Measurements from ENCODE around the gene ZNF282.

ZNF282 gene

GRCh38 chr7:149166630-149167352 lies 28.6 kb upstream of the ZNF282 start:
- DNase-seq, result no peak
- Histone ChIP-seq H3K9me3 (no peaks in the 10 kb centered on the region), H3K36me3 (peaks cover 68 to 100% (median 72%) of the 10 kb centered on the region in 3 donors), H3K27ac (no peak overlapping the region), H3K4me1 (no peaks in the 10 kb centered on the region), H3K27me3 (no peaks in the 10 kb centered on the region), H3K4me3 (no peak overlapping the region)
- TF ChIP-seq, protein P1, sequence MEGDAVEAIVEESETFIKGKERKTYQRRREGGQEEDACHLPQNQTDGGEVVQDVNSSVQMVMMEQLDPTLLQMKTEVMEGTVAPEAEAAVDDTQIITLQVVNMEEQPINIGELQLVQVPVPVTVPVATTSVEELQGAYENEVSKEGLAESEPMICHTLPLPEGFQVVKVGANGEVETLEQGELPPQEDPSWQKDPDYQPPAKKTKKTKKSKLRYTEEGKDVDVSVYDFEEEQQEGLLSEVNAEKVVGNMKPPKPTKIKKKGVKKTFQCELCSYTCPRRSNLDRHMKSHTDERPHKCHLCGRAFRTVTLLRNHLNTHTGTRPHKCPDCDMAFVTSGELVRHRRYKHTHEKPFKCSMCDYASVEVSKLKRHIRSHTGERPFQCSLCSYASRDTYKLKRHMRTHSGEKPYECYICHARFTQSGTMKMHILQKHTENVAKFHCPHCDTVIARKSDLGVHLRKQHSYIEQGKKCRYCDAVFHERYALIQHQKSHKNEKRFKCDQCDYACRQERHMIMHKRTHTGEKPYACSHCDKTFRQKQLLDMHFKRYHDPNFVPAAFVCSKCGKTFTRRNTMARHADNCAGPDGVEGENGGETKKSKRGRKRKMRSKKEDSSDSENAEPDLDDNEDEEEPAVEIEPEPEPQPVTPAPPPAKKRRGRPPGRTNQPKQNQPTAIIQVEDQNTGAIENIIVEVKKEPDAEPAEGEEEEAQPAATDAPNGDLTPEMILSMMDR (IDR thresholded peaks at IDR 0.05), result no peak
- intact Hi-C loops (cut with DNase I; ENCODE audit: low total_unique reads), result no loop called here

DNA sequence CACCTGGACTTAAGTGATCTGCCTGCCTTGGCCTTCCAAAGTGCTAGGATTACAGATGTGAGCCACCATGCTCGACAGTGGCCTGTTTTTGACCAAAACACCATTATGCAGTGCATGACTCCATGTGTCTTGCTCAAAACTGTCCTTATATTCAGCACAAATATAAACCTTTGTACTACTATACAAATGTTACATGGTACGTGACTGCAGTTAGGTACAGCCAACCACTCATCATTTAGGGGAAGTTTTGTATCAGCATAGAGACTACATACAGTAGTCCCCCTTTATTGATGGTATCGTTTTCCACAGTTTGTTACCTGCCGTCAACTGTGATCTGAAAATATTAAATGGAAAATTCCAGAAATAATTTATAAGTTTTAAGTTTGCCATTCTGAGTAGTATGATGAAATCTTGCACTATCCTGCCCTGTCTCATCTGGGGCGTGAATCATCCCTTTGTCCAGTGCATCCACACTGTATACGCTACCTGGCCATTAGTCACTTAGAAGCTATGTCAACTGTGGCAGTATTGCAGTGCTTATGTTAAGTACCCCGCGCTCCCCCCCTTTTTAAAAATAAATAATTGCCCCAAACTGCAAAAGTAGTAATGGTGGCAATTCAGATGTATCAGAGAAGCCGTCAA lies 23.3 kb upstream of the ZNF282 start:
- no peaks in the 10 kb centered on the region for H3K27me3 ChIP-seq
- H3K9me3 ChIP-seq, result no peaks in the 10 kb centered on the region
- intact Hi-C loops (cut with DNase I; ENCODE audit: low total_unique reads), result no loop called here
- no peak overlapping the region for H3K27ac ChIP-seq
- DNase-seq, result no peak
- H3K4me1 ChIP-seq, result no peaks in the 10 kb centered on the region
- peaks cover 48 to 95% (median 66%) of the 10 kb centered on the region in 3 donors for H3K36me3 ChIP-seq
- no peak overlapping the region for H3K4me3 ChIP-seq
- TF ChIP-seq, protein P1 (IDR thresholded peaks at IDR 0.05), result no peak

DNA sequence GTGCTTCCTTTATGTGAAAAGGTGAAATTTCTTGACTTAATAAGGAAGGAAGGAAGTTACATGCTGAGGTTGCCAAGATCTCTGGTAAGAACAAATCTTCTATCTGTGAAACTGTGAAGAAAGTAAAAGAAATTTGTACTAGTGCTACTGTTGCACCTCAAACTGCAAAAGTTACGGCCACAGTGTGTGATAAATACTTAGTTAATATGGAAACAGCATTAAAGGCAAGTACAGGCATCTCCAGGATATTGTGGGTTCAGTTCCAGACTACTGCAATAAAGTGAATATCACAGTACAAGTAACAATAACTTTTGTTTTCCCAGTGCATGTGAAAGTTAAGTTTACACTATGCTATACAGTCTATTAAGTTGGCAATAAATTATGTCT lies 22.8 kb upstream of the ZNF282 start:
- DNase-seq, result no peak
- intact Hi-C loops (cut with DNase I; ENCODE audit: low total_unique reads), result no loop called here
- no peak overlapping the region for H3K4me3 ChIP-seq
- peaks cover 48 to 95% (median 67%) of the 10 kb centered on the region in 3 donors for H3K36me3 ChIP-seq
- H3K4me1 ChIP-seq, result no peaks in the 10 kb centered on the region
- no peaks in the 10 kb centered on the region for H3K27me3 ChIP-seq
- H3K9me3 ChIP-seq, result no peaks in the 10 kb centered on the region
- no peak overlapping the region for H3K27ac ChIP-seq
- TF ChIP-seq, protein P1 (IDR thresholded peaks at IDR 0.05), result no peak

GRCh38 chr7:149175150-149175549 lies 20.2 kb upstream of the ZNF282 start:
- intact Hi-C loops (cut with DNase I; ENCODE audit: low total_unique reads), result no loop called here
- peaks cover 44 to 95% (median 70%) of the 10 kb centered on the region in 3 donors for H3K36me3 ChIP-seq
- TF ChIP-seq, protein P1 (IDR thresholded peaks at IDR 0.05), result no peak

DNA sequence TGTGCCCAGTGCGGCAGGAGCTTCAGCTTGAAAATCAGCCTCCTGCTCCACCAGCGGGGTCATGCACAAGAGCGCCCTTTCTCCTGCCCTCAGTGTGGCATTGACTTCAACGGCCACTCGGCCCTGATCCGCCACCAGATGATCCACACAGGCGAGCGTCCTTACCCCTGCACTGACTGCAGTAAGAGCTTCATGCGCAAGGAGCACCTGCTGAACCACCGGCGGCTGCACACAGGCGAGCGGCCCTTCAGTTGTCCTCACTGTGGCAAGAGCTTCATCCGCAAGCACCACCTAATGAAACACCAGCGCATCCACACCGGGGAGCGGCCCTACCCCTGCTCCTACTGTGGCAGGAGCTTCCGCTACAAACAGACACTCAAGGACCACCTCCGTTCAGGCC lies 16.1 kb upstream of the ZNF282 start:
- H3K9me3 ChIP-seq, result no peaks in the 10 kb centered on the region
- H3K27ac ChIP-seq, result no peak overlapping the region
- no peak for DNase-seq
- H3K4me1 ChIP-seq, result peaks cover 0 to 5% (median 0%) of the 10 kb centered on the region in 4 donors
- TF ChIP-seq, protein P1 (IDR thresholded peaks at IDR 0.05), result no peak
- H3K36me3 ChIP-seq, result peaks cover 38 to 79% (median 54%) of the 10 kb centered on the region in 3 donors
- H3K27me3 ChIP-seq, result no peaks in the 10 kb centered on the region
- intact Hi-C loops (cut with DNase I; ENCODE audit: low total_unique reads), result no loop called here
- H3K4me3 ChIP-seq, result no peak overlapping the region

More at GRCh38 chr7:149175150-149175549, 20.2 kb upstream of the ZNF282 start:
- H3K27ac ChIP-seq, result no peak overlapping the region
- no peaks in the 10 kb centered on the region for H3K4me1 ChIP-seq
- H3K27me3 ChIP-seq, result no peaks in the 10 kb centered on the region
- no peak overlapping the region for H3K4me3 ChIP-seq
- H3K9me3 ChIP-seq, result no peaks in the 10 kb centered on the region
- no peak for DNase-seq

All from tibial artery (tissue), 4 donors.